Measurements from ENCODE around the gene SIGMAR1. TPM values are rescaled to one million over a fixed set of nuclear protein-coding genes. Genes with fewer than 3 reads are reported as not detected.

SIGMAR1 gene
- total RNA-seq, 1 donor = 71.7 TPM

DNA sequence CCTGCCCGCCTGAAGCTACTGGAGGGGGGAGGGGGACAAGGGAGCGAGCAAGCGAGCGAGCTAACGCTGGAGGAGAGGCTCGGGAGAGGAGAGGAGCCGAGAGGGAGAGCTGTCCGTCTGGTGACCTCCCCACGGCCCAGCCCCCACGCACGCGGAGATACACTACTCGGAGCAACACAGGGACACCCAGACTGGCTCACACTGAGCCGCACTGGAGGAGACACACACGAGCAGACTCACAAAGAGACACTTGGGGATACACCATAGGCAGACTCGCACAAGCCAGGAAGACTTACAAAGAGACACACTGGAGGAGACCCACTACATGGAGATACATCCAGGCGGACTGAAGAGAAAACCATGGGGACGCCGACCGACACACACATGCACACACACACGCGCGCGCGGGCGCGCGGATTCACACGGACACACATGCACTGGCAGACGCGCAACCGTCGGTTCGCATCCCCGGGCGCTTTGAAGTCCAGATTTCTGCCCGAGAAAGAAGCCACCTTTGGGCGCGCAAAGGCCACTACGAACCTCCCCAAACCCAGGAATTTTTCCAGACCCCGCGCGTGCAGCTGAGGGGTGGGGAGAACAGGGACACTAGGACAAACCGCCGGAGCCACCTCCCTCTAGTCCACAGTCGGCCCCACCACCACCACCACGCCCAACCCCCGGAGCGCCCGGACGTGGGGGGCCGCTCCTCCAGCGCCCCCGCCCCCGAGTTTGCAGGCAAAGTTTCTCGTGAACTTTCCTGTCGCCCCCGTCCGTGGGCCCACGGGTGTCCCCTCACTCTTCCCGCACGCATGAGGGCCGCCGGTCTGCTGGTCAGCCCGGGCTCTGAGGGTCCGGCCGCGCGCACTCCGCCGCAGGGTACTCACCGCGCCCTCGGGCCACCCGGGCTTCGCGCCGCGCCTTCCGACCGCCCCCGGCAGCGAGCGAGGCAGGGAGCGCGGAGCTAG lies 48.6 kb downstream of the SIGMAR1 start:
- no peak overlapping the region for H3K4me3 ChIP-seq (ENCODE audit: low read depth, low read length)
- TF ChIP-seq, protein P1, sequence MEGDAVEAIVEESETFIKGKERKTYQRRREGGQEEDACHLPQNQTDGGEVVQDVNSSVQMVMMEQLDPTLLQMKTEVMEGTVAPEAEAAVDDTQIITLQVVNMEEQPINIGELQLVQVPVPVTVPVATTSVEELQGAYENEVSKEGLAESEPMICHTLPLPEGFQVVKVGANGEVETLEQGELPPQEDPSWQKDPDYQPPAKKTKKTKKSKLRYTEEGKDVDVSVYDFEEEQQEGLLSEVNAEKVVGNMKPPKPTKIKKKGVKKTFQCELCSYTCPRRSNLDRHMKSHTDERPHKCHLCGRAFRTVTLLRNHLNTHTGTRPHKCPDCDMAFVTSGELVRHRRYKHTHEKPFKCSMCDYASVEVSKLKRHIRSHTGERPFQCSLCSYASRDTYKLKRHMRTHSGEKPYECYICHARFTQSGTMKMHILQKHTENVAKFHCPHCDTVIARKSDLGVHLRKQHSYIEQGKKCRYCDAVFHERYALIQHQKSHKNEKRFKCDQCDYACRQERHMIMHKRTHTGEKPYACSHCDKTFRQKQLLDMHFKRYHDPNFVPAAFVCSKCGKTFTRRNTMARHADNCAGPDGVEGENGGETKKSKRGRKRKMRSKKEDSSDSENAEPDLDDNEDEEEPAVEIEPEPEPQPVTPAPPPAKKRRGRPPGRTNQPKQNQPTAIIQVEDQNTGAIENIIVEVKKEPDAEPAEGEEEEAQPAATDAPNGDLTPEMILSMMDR (IDR thresholded peaks at IDR 0.05; ENCODE audit: insufficient read depth, low read depth, low read length) = no peak
- DNase-seq (ENCODE audit: low read depth) = no peak

DNA sequence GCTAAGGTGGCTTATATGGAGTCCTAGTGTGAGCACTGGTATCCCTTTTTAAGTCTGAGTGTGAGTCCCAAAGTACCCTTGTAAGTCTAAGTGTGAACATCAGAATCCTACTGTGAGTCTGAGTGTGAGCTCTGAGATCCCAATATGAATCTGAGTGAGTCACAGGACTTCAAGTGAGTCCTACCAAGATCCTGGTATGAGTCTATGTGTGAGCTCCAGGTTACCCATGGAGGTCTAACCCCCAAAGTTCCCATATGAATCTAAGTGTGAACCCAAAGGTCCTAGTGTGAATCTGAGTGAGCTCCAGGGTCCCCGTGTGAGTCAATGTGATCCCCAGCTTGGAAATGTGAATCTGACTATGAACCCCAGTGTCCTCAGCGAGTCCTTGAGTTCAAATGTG lies 50.3 kb downstream of the SIGMAR1 start:
- no peak overlapping the region for H3K4me3 ChIP-seq (ENCODE audit: low read depth, low read length)
- no peak for DNase-seq (ENCODE audit: low read depth)
- TF ChIP-seq, protein P1 (IDR thresholded peaks at IDR 0.05; ENCODE audit: insufficient read depth, low read depth, low read length) = no peak

DNA sequence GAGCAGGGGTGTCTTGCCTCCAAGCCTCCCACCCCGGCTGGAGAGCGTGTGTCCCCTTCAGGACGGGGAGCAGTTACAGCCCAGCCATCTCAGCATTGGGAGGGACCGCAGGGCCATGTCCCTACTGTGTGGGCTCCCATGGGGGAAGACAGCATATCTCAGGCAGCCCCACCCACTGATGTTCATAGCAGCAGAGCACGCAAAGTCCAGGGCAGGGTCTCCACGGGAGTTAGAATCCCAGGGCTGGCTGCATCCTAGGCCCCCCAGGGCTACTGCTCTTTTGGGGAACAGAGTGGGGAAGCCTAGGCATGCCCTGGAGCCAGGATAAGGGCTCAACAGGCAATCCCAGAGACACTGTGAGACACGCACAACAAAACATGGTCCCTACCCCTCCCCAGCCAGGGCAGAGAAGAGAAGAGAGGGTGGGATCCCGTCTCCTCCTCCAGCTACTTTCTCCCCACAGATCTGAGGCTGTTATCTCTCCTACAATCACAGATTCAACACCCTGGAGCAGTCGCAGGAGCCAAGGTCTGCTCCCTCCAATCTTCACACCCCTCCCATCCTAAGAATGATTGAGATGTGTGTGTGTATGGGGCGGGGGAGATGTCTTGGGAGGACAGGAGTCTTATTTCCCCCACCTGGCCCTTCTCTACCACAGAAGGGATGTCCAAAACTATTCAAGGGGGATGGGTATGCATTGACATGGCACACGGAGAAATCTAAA lies 51.5 kb downstream of the SIGMAR1 start:
- DNase-seq (ENCODE audit: low read depth) = no peak
- no peak overlapping the region for H3K4me3 ChIP-seq (ENCODE audit: low read depth, low read length)
- TF ChIP-seq, protein P1 (IDR thresholded peaks at IDR 0.05; ENCODE audit: insufficient read depth, low read depth, low read length) = no peak

DNA sequence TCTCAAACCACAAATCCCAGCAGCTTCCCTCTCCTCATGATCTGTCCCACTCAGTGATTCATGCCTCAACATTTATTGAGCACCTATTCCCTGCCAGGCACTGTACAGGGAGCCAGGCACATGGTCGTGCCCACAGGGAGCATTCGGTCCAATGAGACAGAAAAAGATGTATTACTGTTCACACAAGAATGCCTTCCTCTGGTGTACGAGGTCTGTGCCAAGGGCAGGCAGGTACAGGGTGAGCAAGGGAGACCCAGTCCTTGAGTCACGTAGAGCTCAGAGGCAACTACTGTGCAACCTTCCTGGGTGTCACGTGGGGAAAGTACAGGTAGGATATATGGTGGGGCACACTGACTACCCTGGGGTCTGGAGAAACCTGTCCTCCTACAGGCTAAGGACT lies 52.6 kb downstream of the SIGMAR1 start:
- TF ChIP-seq, protein P1 (IDR thresholded peaks at IDR 0.05; ENCODE audit: insufficient read depth, low read depth, low read length) = no peak
- no peak overlapping the region for H3K4me3 ChIP-seq (ENCODE audit: low read depth, low read length)
- no peak for DNase-seq (ENCODE audit: low read depth)

Small RNAs within 50 kb of the gene (small RNA-seq; reads per million reads assigned to genes)
- gene CCL27 = not detected

Other genes with a start within 250 kb of the SIGMAR1 start
- 9.3 and 9.9 TPM in 2 replicates for gene FAM219A, start 179.2 kb downstream of the SIGMAR1 start, total RNA-seq
- gene DNAI1, start 179.0 kb downstream of the SIGMAR1 start, total RNA-seq = under 0.01 TPM in 1 of 2 replicates, not detected in the other
- gene ENHO, start 114.8 kb downstream of the SIGMAR1 start, total RNA-seq = not detected in 2 replicates
- not detected in 2 replicates for gene CNTFR, start 48.1 kb downstream of the SIGMAR1 start, total RNA-seq
- 14.7 and 14.8 TPM in 2 replicates for gene RPP25L, start 25.7 kb downstream of the SIGMAR1 start, total RNA-seq
- gene DCTN3, start 17.3 kb downstream of the SIGMAR1 start, total RNA-seq = 70.8 and 102 TPM in 2 replicates
- 0.32 TPM in 1 of 2 replicates, not detected in the other for gene ARID3C, start 8.7 kb downstream of the SIGMAR1 start, total RNA-seq
- 34.1 and 36.7 TPM in 2 replicates for gene GALT, start 8.9 kb upstream of the SIGMAR1 start, total RNA-seq
- 8.2 and 14.8 TPM in 2 replicates for gene IL11RA, start 14.4 kb upstream of the SIGMAR1 start, total RNA-seq
- gene CCL27, start 24.9 kb upstream of the SIGMAR1 start, total RNA-seq = not detected in 2 replicates
- not detected in 2 replicates for gene CCL19, start 53.5 kb upstream of the SIGMAR1 start, total RNA-seq
- not detected in 2 replicates for gene CCL21, start 72.3 kb upstream of the SIGMAR1 start, total RNA-seq

All from fibroblast of villous mesenchyme (primary cell).